Activated CD8-positive, alpha-beta T cell treated with anti-CD3 and anti-CD28 coated beads for 36 hours (primary cell): ENCODE results near the gene SNAPC2. TPM values are rescaled to one million over a fixed set of nuclear protein-coding genes. Genes with fewer than 3 reads are reported as not detected.

Experiments used
- ATAC-seq: fragments of 200-7000 bp; cut with Tn5 transposase; one replicate; pipeline ENCODE4 v1.10.0; 2021; ENCODE audit warnings: mild to moderate bottlenecking, moderate library complexity
- CTCF ChIA-PET: fragments of 350-600 bp; sonication (Branson Sonifier 250); formaldehyde crosslinking; loops from one replicate; lab custom pipeline; 2021; ENCODE audit warnings: antibody characterized with exemption; lab: Charles Lee
- POLR2A ChIA-PET: fragments of 350-600 bp; sonication (Branson Sonifier 250); formaldehyde crosslinking; loops from one replicate; lab custom pipeline; 2021; ENCODE audit warnings: antibody characterized with exemption; lab: Charles Lee
- DNase-seq: peaks from one replicate; pipeline ENCODE4 v3.0.0-alpha.2; 2020
- H3K27ac Mint-ChIP-seq: one replicate; pipeline ENCODE4 v1.8.0; 2021; ENCODE audit warnings: mild to moderate bottlenecking, mixed read lengths
- H3K27me3 Mint-ChIP-seq: one replicate; pipeline ENCODE4 v1.8.0; 2021; ENCODE audit warnings: mixed read lengths
- H3K36me3 Mint-ChIP-seq: one replicate; pipeline ENCODE4 v1.8.0; 2021; ENCODE audit warnings: low read depth, mixed read lengths
- H3K4me1 Mint-ChIP-seq: one replicate; pipeline ENCODE4 v1.8.0; 2021; ENCODE audit warnings: low read depth, mixed read lengths
- H3K4me3 Mint-ChIP-seq: one replicate; pipeline ENCODE4 v1.8.0; 2021; ENCODE audit warnings: mild to moderate bottlenecking, moderate library complexity, mixed read lengths
- H3K9me3 Mint-ChIP-seq: one replicate; pipeline ENCODE4 v1.8.0; 2021; ENCODE audit warnings: mixed read lengths
- intact Hi-C: fragments of 100-400 bp; cut with micrococcal nuclease; formaldehyde crosslinking; loops from one replicate; pipeline ENCODE4 v1.10.0; 2022
- total RNA-seq, 2 experiments: library from RNA; stranded (reverse); gene quantifications; one replicate each; pipeline ENCODE4 v1.2.3, GENCODE V29; 2021
- TF ChIP-seq, protein P1 (sequence below): fragments of 200-600 bp; IDR thresholded peaks from one replicate; pipeline ENCODE4 v1.8.0; 2022; ENCODE audit warnings: antibody characterized with exemption, mild to moderate bottlenecking

SNAPC2 gene
- total RNA-seq, 2 experiments from 2014 or later = 16.0 to 18.2 TPM

DNA sequence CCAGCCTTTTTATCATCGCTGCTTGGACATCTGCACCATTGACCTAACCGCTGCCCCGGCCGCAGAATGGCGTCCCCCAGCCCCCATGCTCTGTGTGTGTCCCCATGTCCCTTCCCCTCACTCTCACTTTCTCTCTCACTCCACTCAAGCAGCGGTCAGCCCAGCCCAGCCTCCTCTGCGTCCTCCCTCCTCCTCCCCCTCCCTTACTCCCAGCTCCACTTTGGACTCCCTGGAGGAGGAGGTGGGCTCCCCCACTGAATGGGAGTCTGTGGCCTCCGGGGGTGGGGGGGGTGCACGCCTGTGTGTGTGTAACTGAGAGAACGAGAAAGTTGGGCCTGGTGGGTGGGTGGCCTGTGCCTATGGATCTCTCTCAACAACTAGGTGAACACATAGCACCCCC, 14.3 kb upstream of the SNAPC2 start:
- intact Hi-C loops = no loop called here
- Mint-ChIP-seq H3K36me3 (peaks cover 20% of the 10 kb centered on the region), H3K27me3 (no peaks in the 10 kb centered on the region), H3K27ac (peak overlapping the region; percentile 47), H3K4me1 (peaks cover 18% of the 10 kb centered on the region), H3K9me3 (no peaks in the 10 kb centered on the region), H3K4me3 (peak overlapping the region; percentile 89)
- no peak for DNase-seq
- ChIA-PET POLR2A (interaction anchor here (0.5 to 1.1 kb wide), 3 partner anchors 9 to 449 kb away, joined by 3 to 4 read pairs (median 3); no protein-coding TSS in a partner anchor), CTCF (no interaction called here)
- no peak for ATAC-seq
- TF ChIP-seq, protein P1, sequence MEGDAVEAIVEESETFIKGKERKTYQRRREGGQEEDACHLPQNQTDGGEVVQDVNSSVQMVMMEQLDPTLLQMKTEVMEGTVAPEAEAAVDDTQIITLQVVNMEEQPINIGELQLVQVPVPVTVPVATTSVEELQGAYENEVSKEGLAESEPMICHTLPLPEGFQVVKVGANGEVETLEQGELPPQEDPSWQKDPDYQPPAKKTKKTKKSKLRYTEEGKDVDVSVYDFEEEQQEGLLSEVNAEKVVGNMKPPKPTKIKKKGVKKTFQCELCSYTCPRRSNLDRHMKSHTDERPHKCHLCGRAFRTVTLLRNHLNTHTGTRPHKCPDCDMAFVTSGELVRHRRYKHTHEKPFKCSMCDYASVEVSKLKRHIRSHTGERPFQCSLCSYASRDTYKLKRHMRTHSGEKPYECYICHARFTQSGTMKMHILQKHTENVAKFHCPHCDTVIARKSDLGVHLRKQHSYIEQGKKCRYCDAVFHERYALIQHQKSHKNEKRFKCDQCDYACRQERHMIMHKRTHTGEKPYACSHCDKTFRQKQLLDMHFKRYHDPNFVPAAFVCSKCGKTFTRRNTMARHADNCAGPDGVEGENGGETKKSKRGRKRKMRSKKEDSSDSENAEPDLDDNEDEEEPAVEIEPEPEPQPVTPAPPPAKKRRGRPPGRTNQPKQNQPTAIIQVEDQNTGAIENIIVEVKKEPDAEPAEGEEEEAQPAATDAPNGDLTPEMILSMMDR = no peak

- DNase-seq (no peak), ATAC-seq (no peak)
- H3K27ac Mint-ChIP-seq = no peak overlapping the region
- POLR2A ChIA-PET = interaction anchor here (2.7 kb wide), 1 partner anchor 11 kb away, joined by 13 read pairs; no protein-coding TSS in a partner anchor
- intact Hi-C loops = no loop called here
- H3K36me3 Mint-ChIP-seq = peaks cover 29% of the 10 kb centered on the region
- peaks cover 18% of the 10 kb centered on the region for H3K4me1 Mint-ChIP-seq
- H3K27me3 Mint-ChIP-seq = no peaks in the 10 kb centered on the region
- no peaks in the 10 kb centered on the region for H3K9me3 Mint-ChIP-seq
- TF ChIP-seq, protein P1 = no peak
- CTCF ChIA-PET = no interaction called here
- no peak overlapping the region for H3K4me3 Mint-ChIP-seq
Observed at GRCh38 chr19:7907122-7907521, 13.0 kb upstream of the SNAPC2 start.

- ATAC-seq (no peak), DNase-seq (no peak)
- H3K4me1 Mint-ChIP-seq = peaks cover 17% of the 10 kb centered on the region
- CTCF ChIA-PET = interaction anchor here (1.4 kb wide), 1 partner anchor 13 kb away, joined by 4 read pairs; the partner anchor contains the start of gene SNAPC2
- POLR2A ChIA-PET = interaction anchor here (2.7 kb wide), 1 partner anchor 10 kb away, joined by 13 read pairs; no protein-coding TSS in a partner anchor
- H3K9me3 Mint-ChIP-seq = no peaks in the 10 kb centered on the region
- no peak overlapping the region for H3K27ac Mint-ChIP-seq
- TF ChIP-seq, protein P1 = no peak
- no peaks in the 10 kb centered on the region for H3K27me3 Mint-ChIP-seq
- no peak overlapping the region for H3K4me3 Mint-ChIP-seq
- intact Hi-C loops = no loop called here
- H3K36me3 Mint-ChIP-seq = peaks cover 29% of the 10 kb centered on the region
Observed at GRCh38 chr19:7907544-7907943, 12.6 kb upstream of the SNAPC2 start.

DNA sequence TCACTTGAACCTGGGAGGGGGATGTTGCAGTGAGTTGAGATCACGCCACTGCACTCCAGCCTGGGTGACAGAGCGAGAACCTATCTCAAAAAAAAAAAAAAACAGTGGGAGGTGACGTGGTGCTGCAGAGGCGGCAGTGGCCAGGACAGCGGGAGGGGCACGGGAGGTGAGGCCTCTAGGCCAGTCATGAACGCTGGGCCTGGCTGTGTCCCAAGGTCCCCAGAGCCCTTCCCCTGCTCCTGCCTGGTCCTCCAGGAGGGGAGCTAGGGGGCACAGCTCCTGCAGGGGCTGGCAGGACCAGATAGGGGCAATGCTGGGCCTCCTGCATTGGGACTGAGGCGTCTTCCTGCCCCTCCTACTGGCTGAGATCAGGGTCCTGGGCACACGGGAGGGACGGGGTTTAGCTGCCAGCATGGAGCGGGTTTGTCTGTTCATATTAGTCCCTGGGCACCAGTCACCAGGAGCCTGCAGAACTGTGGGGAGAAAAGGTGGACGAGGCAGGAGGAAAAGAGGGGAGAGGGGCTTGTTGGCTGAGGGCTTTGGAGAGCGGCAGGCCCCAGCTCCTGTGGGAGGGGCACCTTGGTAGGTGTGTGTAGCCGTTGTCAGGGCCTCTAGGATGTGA, 11.9 kb upstream of the SNAPC2 start:
- POLR2A ChIA-PET = interaction anchor here (0.8 to 2.7 kb wide), 2 partner anchors 9 to 391 kb away, joined by 3 to 13 read pairs; no protein-coding TSS in a partner anchor
- no peaks in the 10 kb centered on the region for H3K9me3 Mint-ChIP-seq
- no peak overlapping the region for H3K4me3 Mint-ChIP-seq
- CTCF ChIA-PET = interaction anchor here (1.0 to 1.4 kb wide), 2 partner anchors 10 to 12 kb away, joined by 4 read pairs; partner anchors contain the start of gene SNAPC2
- no peak for ATAC-seq
- H3K27me3 Mint-ChIP-seq = no peaks in the 10 kb centered on the region
- intact Hi-C loops = no loop called here
- no peak overlapping the region for H3K27ac Mint-ChIP-seq
- peaks cover 15% of the 10 kb centered on the region for H3K4me1 Mint-ChIP-seq
- no peak for DNase-seq
- peaks cover 34% of the 10 kb centered on the region for H3K36me3 Mint-ChIP-seq
- TF ChIP-seq, protein P1 = no peak
